CD4-positive, alpha-beta T cell treated with Interleukin-12 subunit alpha and Interleukin-12 subunit beta, for 1 hour (primary cell): ENCODE data around the gene RAB1B.

Experiments used
- DNase-seq: peaks from one replicate; pipeline ENCODE4 v3.0.0-alpha.2; 2020

The RAB1B gene

DNA sequence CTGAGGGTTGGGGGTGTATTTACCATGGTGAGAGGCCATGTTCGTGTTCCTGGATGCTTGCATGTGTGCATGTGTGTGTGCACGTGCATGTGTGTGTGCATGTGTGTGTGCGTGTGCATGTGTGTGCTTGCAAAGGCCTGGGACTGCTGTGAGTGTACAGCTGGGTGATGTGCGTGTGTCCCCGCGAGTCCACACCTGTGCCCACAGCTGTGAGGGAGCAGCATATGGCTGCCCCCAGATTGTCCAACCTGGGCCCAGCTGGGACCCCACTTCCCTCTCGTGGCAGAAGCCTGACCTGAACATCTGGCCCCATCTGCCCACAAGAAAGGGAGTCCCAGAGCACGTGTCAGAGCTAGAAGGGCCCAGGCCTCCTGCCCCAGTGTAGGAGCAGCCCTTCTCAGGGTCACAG, 56.8 kb downstream of the RAB1B start:
- DNase-seq = no peak

DNA sequence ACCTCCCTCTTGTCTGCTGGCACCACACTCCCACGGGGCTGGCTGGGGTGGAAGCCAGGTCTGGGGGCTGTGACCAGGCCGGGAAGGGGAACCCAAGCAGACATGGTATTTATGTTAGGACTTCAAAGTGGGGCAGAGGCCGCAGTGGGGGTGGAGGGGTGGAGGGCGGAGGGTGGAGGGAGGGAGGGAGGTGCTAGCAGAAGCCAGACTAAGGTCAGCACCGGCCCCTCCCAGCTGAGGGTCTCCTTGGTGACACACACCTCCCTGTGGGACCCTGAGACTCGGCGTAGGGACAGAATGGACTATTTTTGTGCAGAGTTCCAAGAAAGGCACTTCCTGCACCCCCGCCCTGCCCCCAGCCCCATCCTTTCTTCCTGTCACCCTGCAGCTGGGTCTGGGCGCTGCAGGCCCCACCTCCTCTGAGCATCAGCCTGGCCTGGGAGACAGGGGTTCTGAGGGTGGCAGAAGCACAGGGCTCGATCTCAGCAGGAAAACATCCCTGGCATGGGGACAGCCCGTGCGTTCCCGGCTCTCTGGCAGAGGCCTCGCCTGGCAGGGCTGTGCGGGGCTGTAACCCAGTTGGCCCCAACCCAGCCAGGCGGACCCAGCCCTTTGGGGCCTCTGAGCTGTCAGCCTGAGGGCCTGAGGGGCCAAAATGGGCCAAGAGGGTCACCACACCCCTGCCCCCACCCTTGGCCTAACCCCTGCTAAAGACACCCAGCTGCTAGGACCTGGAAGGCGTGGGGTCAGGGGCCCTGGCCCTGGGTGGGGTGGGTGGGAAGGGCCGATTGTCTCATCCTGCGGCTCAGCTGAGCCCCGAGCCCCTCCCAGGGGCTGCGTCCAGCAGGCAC, 58.0 kb downstream of the RAB1B start:
- peak; percentile 35 for DNase-seq
